Parathyroid adenoma (tissue), 2 donors: ENCODE results near the gene CORIN.

Source experiments
- H2AFZ ChIP-seq: fragments of 300-600 bp; sonication (generic); one replicate; pipeline ENCODE4 v1.7.0; 2017; ENCODE audit warnings: antibody characterized with exemption, mild to moderate bottlenecking
- H3K27ac ChIP-seq: fragments of 300-600 bp; sonication (generic); one replicate; pipeline ENCODE4 v1.7.0; 2017
- H3K27me3 ChIP-seq: fragments of 300-600 bp; sonication (generic); one replicate; pipeline ENCODE4 v1.7.0; 2017; ENCODE audit warnings: low read length; ENCODE audit not compliant: control insufficient read depth, insufficient read depth
- H3K36me3 ChIP-seq: fragments of 300-600 bp; sonication (generic); one replicate; pipeline ENCODE4 v1.7.0; 2017; ENCODE audit warnings: low read length; ENCODE audit not compliant: control insufficient read depth, insufficient read depth
- H3K4me1 ChIP-seq: fragments of 300-600 bp; sonication (generic); one replicate; pipeline ENCODE4 v1.7.0; 2017; ENCODE audit warnings: control low read depth
- H3K4me2 ChIP-seq: fragments of 300-600 bp; sonication (generic); one replicate; pipeline ENCODE4 v1.7.0; 2017; ENCODE audit warnings: low read length
- H3K4me3 ChIP-seq: fragments of 300-600 bp; sonication (generic); one replicate; pipeline ENCODE4 v1.7.0; 2017; ENCODE audit warnings: low read depth, low read length
- H3K79me2 ChIP-seq: fragments of 300-600 bp; sonication (generic); one replicate; pipeline ENCODE4 v1.7.0; 2017; ENCODE audit warnings: control low read depth
- H3K9ac ChIP-seq: fragments of 300-600 bp; sonication (generic); one replicate; pipeline ENCODE4 v1.7.0; 2017; ENCODE audit warnings: mild to moderate bottlenecking
- H3K9me3 ChIP-seq: fragments of 300-600 bp; sonication (generic); one replicate; pipeline ENCODE4 v1.7.0; 2017; ENCODE audit warnings: low read length; ENCODE audit not compliant: control insufficient read depth
- CTCF ChIP-seq: fragments of 300-600 bp; sonication (generic); IDR thresholded peaks from one replicate; pipeline ENCODE4 v1.7.0; 2017; ENCODE audit warnings: antibody characterized with exemption, mild to moderate bottlenecking
- donor health status: primary hyperparathyroidism.

The CORIN gene

GRCh38 chr4:47830265-47831025 is 7.4 kb downstream of the CORIN start:
- no peak overlapping the region for H2AFZ ChIP-seq
- no peak overlapping the region for H3K4me3 ChIP-seq
- no peak overlapping the region for H3K27ac ChIP-seq
- no peaks in the 10 kb centered on the region for H3K9me3 ChIP-seq
- no peaks in the 10 kb centered on the region for H3K79me2 ChIP-seq
- no peaks in the 10 kb centered on the region for H3K4me1 ChIP-seq
- H3K27me3 ChIP-seq, result no peaks in the 10 kb centered on the region
- no peak overlapping the region for H3K9ac ChIP-seq
- peak overlapping the region; percentile 45 for H3K4me2 ChIP-seq
- no peaks in the 10 kb centered on the region for H3K36me3 ChIP-seq
- no peak for TF ChIP-seq CTCF

DNA sequence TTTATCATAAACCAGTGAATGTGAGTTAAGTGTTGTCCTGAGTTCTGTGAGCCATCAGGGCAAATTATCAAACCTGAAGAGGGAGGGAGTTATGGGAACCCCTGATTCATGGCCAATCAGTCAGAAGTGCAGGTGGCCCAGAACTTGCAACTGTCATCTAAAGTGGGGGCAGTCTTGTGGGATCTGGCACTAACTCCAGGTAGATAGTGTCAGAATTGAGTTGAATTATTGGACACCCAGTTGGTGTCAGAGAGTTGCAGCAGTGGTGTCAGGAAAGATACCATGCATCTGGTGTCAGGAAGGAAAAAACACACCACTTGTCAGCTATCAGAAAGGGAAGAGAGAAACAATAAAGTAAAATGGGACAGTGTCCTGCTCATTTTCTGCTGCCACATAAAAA is 8.4 kb downstream of the CORIN start:
- H3K27me3 ChIP-seq, result no peaks in the 10 kb centered on the region
- H3K36me3 ChIP-seq, result no peaks in the 10 kb centered on the region
- no peaks in the 10 kb centered on the region for H3K79me2 ChIP-seq
- H3K9ac ChIP-seq, result no peak overlapping the region
- no peak overlapping the region for H2AFZ ChIP-seq
- H3K4me2 ChIP-seq, result no peak overlapping the region
- no peaks in the 10 kb centered on the region for H3K9me3 ChIP-seq
- no peak overlapping the region for H3K4me3 ChIP-seq
- no peaks in the 10 kb centered on the region for H3K4me1 ChIP-seq
- no peak overlapping the region for H3K27ac ChIP-seq
- no peak for TF ChIP-seq CTCF

- no peaks in the 10 kb centered on the region for H3K4me1 ChIP-seq
- no peaks in the 10 kb centered on the region for H3K27me3 ChIP-seq
- no peak overlapping the region for H3K4me3 ChIP-seq
- no peaks in the 10 kb centered on the region for H3K36me3 ChIP-seq
- TF ChIP-seq CTCF, result no peak
- no peak overlapping the region for H3K9ac ChIP-seq
- H3K79me2 ChIP-seq, result no peaks in the 10 kb centered on the region
- H2AFZ ChIP-seq, result no peak overlapping the region
- H3K9me3 ChIP-seq, result no peaks in the 10 kb centered on the region
- H3K27ac ChIP-seq, result no peak overlapping the region
- H3K4me2 ChIP-seq, result no peak overlapping the region
These were observed 10.4 kb downstream of the CORIN start for GRCh38 chr4:47827343-47828047.

DNA sequence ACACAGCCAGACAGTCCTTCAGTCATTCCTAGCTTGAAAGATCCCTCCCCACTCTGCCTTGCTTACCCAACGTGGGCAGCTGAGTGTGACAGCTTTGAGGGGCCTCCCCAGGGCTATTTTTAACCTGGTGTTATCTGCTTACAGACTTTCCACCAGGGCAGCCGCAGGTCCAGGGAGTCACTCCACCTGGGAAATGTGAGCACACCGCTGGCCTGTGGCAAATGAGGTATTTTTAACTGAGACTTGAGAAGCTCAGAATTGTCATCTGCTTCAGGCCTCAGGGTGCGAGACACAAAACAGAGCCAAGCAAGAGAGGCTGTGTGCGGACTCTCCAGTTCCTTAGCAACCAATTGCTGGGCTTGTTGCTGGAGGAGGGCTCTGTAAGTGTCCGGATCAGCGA is 13.0 kb downstream of the CORIN start:
- TF ChIP-seq CTCF, result no peak
- Histone ChIP-seq H3K27ac (no peak overlapping the region), H3K79me2 (no peaks in the 10 kb centered on the region), H3K27me3 (no peaks in the 10 kb centered on the region), H3K4me3 (peak overlapping the region; percentile 0), H2AFZ (no peak overlapping the region), H3K4me2 (peak overlapping the region; percentile 50), H3K9me3 (no peaks in the 10 kb centered on the region), H3K4me1 (no peaks in the 10 kb centered on the region), H3K9ac (no peak overlapping the region), H3K36me3 (no peaks in the 10 kb centered on the region)
